Activated CD4-positive, alpha-beta memory T cell treated with anti-CD3 and anti-CD28 coated beads for 36 hours (primary cell): ENCODE data around the gene CD3D. TPM values are rescaled to one million over a fixed set of nuclear protein-coding genes. Genes with fewer than 3 reads are reported as not detected.

Source experiments
- CTCF ChIA-PET: fragments of 350-600 bp; sonication (Branson Sonifier 250); formaldehyde crosslinking; loops from one replicate; lab custom pipeline; 2021; ENCODE audit warnings: antibody characterized with exemption, inconsistent platforms; lab: Charles Lee
- POLR2A ChIA-PET: fragments of 350-600 bp; sonication (Branson Sonifier 250); formaldehyde crosslinking; loops from one replicate; lab custom pipeline; 2021; ENCODE audit warnings: antibody characterized with exemption; lab: Charles Lee
- DNase-seq: peaks from one replicate; pipeline ENCODE4 v3.0.0-alpha.2; 2020
- H3K27ac Mint-ChIP-seq: one replicate; pipeline ENCODE4 v1.8.0; 2021; ENCODE audit warnings: mixed read lengths
- H3K27me3 Mint-ChIP-seq: one replicate; pipeline ENCODE4 v1.8.0; 2021; ENCODE audit warnings: mixed read lengths
- H3K36me3 Mint-ChIP-seq: one replicate; pipeline ENCODE4 v1.8.0; 2021; ENCODE audit warnings: mixed read lengths
- H3K4me1 Mint-ChIP-seq: one replicate; pipeline ENCODE4 v1.8.0; 2021; ENCODE audit warnings: low read depth, mixed read lengths
- H3K4me3 Mint-ChIP-seq: one replicate; pipeline ENCODE4 v1.8.0; 2021; ENCODE audit warnings: mild to moderate bottlenecking, mixed read lengths
- H3K9me3 Mint-ChIP-seq: one replicate; pipeline ENCODE4 v1.8.0; 2021; ENCODE audit warnings: mixed read lengths
- intact Hi-C: fragments of 100-400 bp; cut with micrococcal nuclease; formaldehyde crosslinking; loops from one replicate; pipeline ENCODE4 v1.15.1; 2023
- total RNA-seq, 2 experiments: library from RNA; stranded (reverse); gene quantifications; one replicate each; pipeline ENCODE4 v1.2.3, GENCODE V29; 2021

CD3D gene
- total RNA-seq, result 100 to 1,000 TPM; 321 to 346 TPM

GRCh38 chr11:118342503-118343161 is at the start of gene CD3D:
Gene CD3D, minus strand, starts transcription at chr11:118342705. Its CDS starts 98 bp downstream, at chr11:118342607.
- ChIA-PET POLR2A (interaction anchor here (0.7 to 1.5 kb wide), 9 partner anchors 8 to 230 kb away, joined by 3 to 11 read pairs (median 4); partner anchors contain the start of genes ARCN1, JAML and MPZL3), CTCF (interaction anchor here (0.6 to 5.0 kb wide), 10 partner anchors 10 to 197 kb away, joined by 3 to 29 read pairs (median 3); partner anchors contain the start of gene CD3E)
- peak; percentile 85 for DNase-seq
- Mint-ChIP-seq H3K9me3 (no peaks in the 10 kb centered on the region), H3K36me3 (peaks cover 51% of the 10 kb centered on the region), H3K4me1 (peaks cover 52% of the 10 kb centered on the region), H3K27ac (peak within 1 kb of the TSS; percentile 98), H3K27me3 (no peaks in the 10 kb centered on the region), H3K4me3 (peak within 1 kb of the TSS; percentile 82)
- intact Hi-C loops, result loop anchor here (2.0 to 5.0 kb wide), 4 partner anchors 55 to 195 kb away; no protein-coding TSS in a partner anchor

- POLR2A ChIA-PET, result no interaction called here
- Mint-ChIP-seq H3K9me3 (no peaks in the 10 kb centered on the region), H3K4me1 (no peaks in the 10 kb centered on the region), H3K36me3 (peaks cover 55% of the 10 kb centered on the region), H3K27me3 (no peaks in the 10 kb centered on the region), H3K27ac (no peak overlapping the region), H3K4me3 (no peak overlapping the region)
- intact Hi-C loops, result no loop called here
- CTCF ChIA-PET, result no interaction called here
- no peak for DNase-seq
Measured at GRCh38 chr11:118383657-118384056, 41.2 kb upstream of the CD3D start.

- no peaks in the 10 kb centered on the region for H3K27me3 Mint-ChIP-seq
Measured at GRCh38 chr11:118382954-118383353, 40.4 kb upstream of the CD3D start.

GRCh38 chr11:118380571-118380970 is 38.1 kb upstream of the CD3D start:
- ChIA-PET POLR2A (no interaction called here), CTCF (interaction anchor here (2.4 kb wide), 1 partner anchor 109 kb away, joined by 15 read pairs; no protein-coding TSS in a partner anchor)
- H3K27ac Mint-ChIP-seq, result no peak overlapping the region

More at GRCh38 chr11:118382954-118383353, 40.4 kb upstream of the CD3D start:
- Mint-ChIP-seq H3K27ac (no peak overlapping the region), H3K9me3 (no peaks in the 10 kb centered on the region), H3K4me3 (no peak overlapping the region), H3K36me3 (peaks cover 58% of the 10 kb centered on the region), H3K4me1 (no peaks in the 10 kb centered on the region)
- no peak for DNase-seq
- ChIA-PET POLR2A (no interaction called here), CTCF (no interaction called here)
- intact Hi-C loops, result no loop called here

GRCh38 chr11:118379497-118379896 is 37.0 kb upstream of the CD3D start:
- peaks cover 50% of the 10 kb centered on the region for H3K36me3 Mint-ChIP-seq
- no peak for DNase-seq
- intact Hi-C loops, result no loop called here
- ChIA-PET POLR2A (no interaction called here), CTCF (interaction anchor here (2.4 kb wide), 1 partner anchor 110 kb away, joined by 15 read pairs; no protein-coding TSS in a partner anchor)
- no peak overlapping the region for H3K27ac Mint-ChIP-seq
- H3K27me3 Mint-ChIP-seq, result no peaks in the 10 kb centered on the region
- H3K9me3 Mint-ChIP-seq, result no peaks in the 10 kb centered on the region
- H3K4me1 Mint-ChIP-seq, result peaks cover 6% of the 10 kb centered on the region
- H3K4me3 Mint-ChIP-seq, result no peak overlapping the region

More at GRCh38 chr11:118380571-118380970, 38.1 kb upstream of the CD3D start:
- no peaks in the 10 kb centered on the region for H3K27me3 Mint-ChIP-seq
- no peak for DNase-seq
- no peaks in the 10 kb centered on the region for H3K9me3 Mint-ChIP-seq
- no peak overlapping the region for H3K4me3 Mint-ChIP-seq
- intact Hi-C loops, result no loop called here
- H3K4me1 Mint-ChIP-seq, result peaks cover 6% of the 10 kb centered on the region
- H3K36me3 Mint-ChIP-seq, result peaks cover 53% of the 10 kb centered on the region

- H3K9me3 Mint-ChIP-seq, result no peaks in the 10 kb centered on the region
- POLR2A ChIA-PET, result interaction anchor here (0.6 kb wide), 1 partner anchor 38 kb away, joined by 3 read pairs; no protein-coding TSS in a partner anchor
- peaks cover 6% of the 10 kb centered on the region for H3K4me1 Mint-ChIP-seq
- intact Hi-C loops, result no loop called here
- H3K4me3 Mint-ChIP-seq, result no peak overlapping the region
- CTCF ChIA-PET, result interaction anchor here (0.6 to 0.8 kb wide), 3 partner anchors 12 to 113 kb away, joined by 3 read pairs; no protein-coding TSS in a partner anchor
- H3K27ac Mint-ChIP-seq, result peak overlapping the region; percentile 78
- DNase-seq, result no peak
- no peaks in the 10 kb centered on the region for H3K27me3 Mint-ChIP-seq
- peaks cover 57% of the 10 kb centered on the region for H3K36me3 Mint-ChIP-seq
Measured at GRCh38 chr11:118375978-118376377, 33.5 kb upstream of the CD3D start.

- intact Hi-C loops, result no loop called here
- Mint-ChIP-seq H3K27me3 (no peaks in the 10 kb centered on the region), H3K9me3 (no peaks in the 10 kb centered on the region), H3K27ac (no peak overlapping the region), H3K36me3 (peaks cover 62% of the 10 kb centered on the region), H3K4me1 (peaks cover 6% of the 10 kb centered on the region), H3K4me3 (no peak overlapping the region)
- CTCF ChIA-PET, result interaction anchor here (2.0 kb wide), 1 partner anchor 118 kb away, joined by 4 read pairs; no protein-coding TSS in a partner anchor
- no peak for DNase-seq
- POLR2A ChIA-PET, result no interaction called here
Measured at GRCh38 chr11:118374729-118375128, 32.2 kb upstream of the CD3D start.

GRCh38 chr11:118373871-118374270 is 31.4 kb upstream of the CD3D start:
- Mint-ChIP-seq H3K27ac (no peak overlapping the region), H3K27me3 (no peaks in the 10 kb centered on the region), H3K4me3 (no peak overlapping the region), H3K4me1 (peaks cover 6% of the 10 kb centered on the region), H3K36me3 (peaks cover 61% of the 10 kb centered on the region), H3K9me3 (no peaks in the 10 kb centered on the region)
- ChIA-PET CTCF (interaction anchor here (1.1 to 2.0 kb wide), 2 partner anchors 114 to 119 kb away, joined by 4 to 6 read pairs; no protein-coding TSS in a partner anchor), POLR2A (interaction anchor here (0.7 kb wide), 1 partner anchor 112 kb away, joined by 4 read pairs; no protein-coding TSS in a partner anchor)
- intact Hi-C loops, result no loop called here
- DNase-seq, result no peak

GRCh38 chr11:118373263-118373662 is 30.8 kb upstream of the CD3D start:
- intact Hi-C loops, result no loop called here
- no peak for DNase-seq
- ChIA-PET POLR2A (no interaction called here), CTCF (interaction anchor here (1.1 to 2.0 kb wide), 3 partner anchors 78 to 120 kb away, joined by 4 to 6 read pairs (median 5); no protein-coding TSS in a partner anchor)
- peaks cover 6% of the 10 kb centered on the region for H3K4me1 Mint-ChIP-seq
- H3K36me3 Mint-ChIP-seq, result peaks cover 63% of the 10 kb centered on the region
- no peaks in the 10 kb centered on the region for H3K27me3 Mint-ChIP-seq
- H3K27ac Mint-ChIP-seq, result no peak overlapping the region
- no peaks in the 10 kb centered on the region for H3K9me3 Mint-ChIP-seq
- no peak overlapping the region for H3K4me3 Mint-ChIP-seq

- Mint-ChIP-seq H3K4me3 (no peak overlapping the region), H3K4me1 (peaks cover 1% of the 10 kb centered on the region), H3K9me3 (no peaks in the 10 kb centered on the region), H3K27me3 (no peaks in the 10 kb centered on the region), H3K36me3 (peaks cover 54% of the 10 kb centered on the region), H3K27ac (peak overlapping the region; percentile 5)
- no peak for DNase-seq
- POLR2A ChIA-PET, result no interaction called here
- CTCF ChIA-PET, result no interaction called here
- intact Hi-C loops, result no loop called here
Measured at GRCh38 chr11:118370774-118371173, 28.3 kb upstream of the CD3D start.

- POLR2A ChIA-PET, result no interaction called here
Measured at GRCh38 chr11:118366287-118366686, 23.8 kb upstream of the CD3D start.

More at GRCh38 chr11:118366287-118366686, 23.8 kb upstream of the CD3D start:
- Mint-ChIP-seq H3K4me3 (no peak overlapping the region), H3K36me3 (peaks cover 34% of the 10 kb centered on the region), H3K27ac (no peak overlapping the region), H3K27me3 (no peaks in the 10 kb centered on the region), H3K9me3 (no peaks in the 10 kb centered on the region), H3K4me1 (peaks cover 26% of the 10 kb centered on the region)
- CTCF ChIA-PET, result interaction anchor here (2.3 to 3.8 kb wide), 2 partner anchors 14 to 168 kb away, joined by 5 to 14 read pairs; no protein-coding TSS in a partner anchor
- intact Hi-C loops, result no loop called here
- DNase-seq, result no peak
